Body of pancreas (tissue), 4 donors: ENCODE results near the gene MYL7. TPM values are rescaled to one million over a fixed set of nuclear protein-coding genes. Genes with fewer than 3 reads are reported as not detected.

ENCODE experiments used
- ATAC-seq: fragments of 150-250 bp; one replicate; pipeline ENCODE4 v1.9.1; 2016
- DNase-seq, 4 donors: peaks; one replicate each; pipeline ENCODE4 v3.0.0-alpha.2; 2019
- H3K27ac ChIP-seq, 4 donors: fragments of 200-600 bp; sonication (generic); 1 replicate in 3 of 4; 2 replicates in 1 of 4; pipeline versions ENCODE4 v1.5.1 to v1.6.1; 2016 to 2019; ENCODE audit warnings: mild to moderate bottlenecking in 1 of 4, mixed read lengths in 1 of 4, moderate library complexity in 1 of 4
- H3K27me3 ChIP-seq, 2 donors: fragments of 200-600 bp; sonication (generic); one replicate each; pipeline ENCODE4 v1.6.0; 2016; ENCODE audit warnings: mild to moderate bottlenecking in 1 of 2
- H3K36me3 ChIP-seq, 2 donors: fragments of 200-600 bp; sonication (generic); replicated peaks in 1 of 2; 2 replicates each; pipeline ENCODE4 v1.5.1; 2016; ENCODE audit warnings: low read depth in 2 of 2; ENCODE audit not compliant: insufficient read depth in 1 of 2
- H3K4me1 ChIP-seq: fragments of 200-600 bp; sonication (generic); one replicate; pipeline ENCODE4 v1.6.0; 2016
- H3K4me3 ChIP-seq, 2 donors: fragments of 200-600 bp; sonication (generic); 1 replicate in 1 of 2; 2 replicates in 1 of 2; pipeline ENCODE4 v1.5.1; 2016 to 2019
- H3K9me3 ChIP-seq, 3 donors: fragments of 200-600 bp; sonication (generic); 1 replicate in 2 of 3; 2 replicates in 1 of 3; pipeline ENCODE4 v1.5.1; 2016
- POLR2A ChIP-seq, 3 donors: fragments of 450-650 bp; IDR thresholded peaks; one replicate each; pipeline ENCODE4 v1.6.1; 2016; ENCODE audit warnings: antibody characterized with exemption in 3 of 3, mild to moderate bottlenecking in 2 of 3
- WGBS, 2 donors: methylation state at CpG; one replicate each; pipeline ENCODE4 v1.1.5; 2017; 5-methylcytosine and 5-hydroxymethylcytosine counted together
- intact Hi-C: fragments of 100-400 bp; cut with DNase I; formaldehyde crosslinking; loops from one replicate; pipeline ENCODE4 v1.15.1; 2023
- total RNA-seq, 2 donors: library from RNA; depleted of rRNA; stranded (reverse); fragments of >200 nt; gene quantifications; one replicate each; pipeline ENCODE4 v1.1.0, GENCODE V29; 2016
- TF ChIP-seq, protein P1 (sequence below), 7 experiments: fragments of 450-650 bp in 4 of 7; fragments of 200-600 bp in 3 of 7; sonication (generic) in 3 of 7; IDR thresholded peaks; one replicate each; pipeline ENCODE4 v1.5.1; 2016 to 2019; ENCODE audit warnings: antibody characterized with exemption in 7 of 7

Gene MYL7
- total RNA-seq, 2 donors from 2014 or later, result not detected

- no peaks in the 10 kb centered on the region for H3K36me3 ChIP-seq
- no peaks in the 10 kb centered on the region for H3K27me3 ChIP-seq
- no peak for DNase-seq
- no peak overlapping the region for H3K4me3 ChIP-seq
- ATAC-seq, result peak; percentile 13
- intact Hi-C loops, result no loop called here
- H3K9me3 ChIP-seq, result no peaks in the 10 kb centered on the region
- H3K27ac ChIP-seq, result no peak overlapping the region
- WGBS, 2 donors, result 64 to 75% methylated on average over 30 to 31 of the region's 34 CpGs
- no peak for TF ChIP-seq POLR2A (IDR thresholded peaks at IDR 0.05)
- TF ChIP-seq, protein P1, sequence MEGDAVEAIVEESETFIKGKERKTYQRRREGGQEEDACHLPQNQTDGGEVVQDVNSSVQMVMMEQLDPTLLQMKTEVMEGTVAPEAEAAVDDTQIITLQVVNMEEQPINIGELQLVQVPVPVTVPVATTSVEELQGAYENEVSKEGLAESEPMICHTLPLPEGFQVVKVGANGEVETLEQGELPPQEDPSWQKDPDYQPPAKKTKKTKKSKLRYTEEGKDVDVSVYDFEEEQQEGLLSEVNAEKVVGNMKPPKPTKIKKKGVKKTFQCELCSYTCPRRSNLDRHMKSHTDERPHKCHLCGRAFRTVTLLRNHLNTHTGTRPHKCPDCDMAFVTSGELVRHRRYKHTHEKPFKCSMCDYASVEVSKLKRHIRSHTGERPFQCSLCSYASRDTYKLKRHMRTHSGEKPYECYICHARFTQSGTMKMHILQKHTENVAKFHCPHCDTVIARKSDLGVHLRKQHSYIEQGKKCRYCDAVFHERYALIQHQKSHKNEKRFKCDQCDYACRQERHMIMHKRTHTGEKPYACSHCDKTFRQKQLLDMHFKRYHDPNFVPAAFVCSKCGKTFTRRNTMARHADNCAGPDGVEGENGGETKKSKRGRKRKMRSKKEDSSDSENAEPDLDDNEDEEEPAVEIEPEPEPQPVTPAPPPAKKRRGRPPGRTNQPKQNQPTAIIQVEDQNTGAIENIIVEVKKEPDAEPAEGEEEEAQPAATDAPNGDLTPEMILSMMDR (IDR thresholded peaks at IDR 0.05), result no peak
- peaks cover 21% of the 10 kb centered on the region for H3K4me1 ChIP-seq
Observed at GRCh38 chr7:44112997-44113763, 28.0 kb downstream of the MYL7 start.

GRCh38 chr7:44112231-44112996, 28.7 kb downstream of the MYL7 start:
- Histone ChIP-seq H3K9me3 (no peaks in the 10 kb centered on the region), H3K4me1 (peaks cover 21% of the 10 kb centered on the region), H3K4me3 (no peak overlapping the region), H3K27me3 (no peaks in the 10 kb centered on the region), H3K27ac (no peak overlapping the region), H3K36me3 (no peaks in the 10 kb centered on the region)
- intact Hi-C loops, result no loop called here
- WGBS, 2 donors, result 22 to 38% methylated on average over 10 to 36 of the region's 41 CpGs
- no peak for TF ChIP-seq POLR2A (IDR thresholded peaks at IDR 0.05)
- TF ChIP-seq, protein P1 (IDR thresholded peaks at IDR 0.05), result no peak
- peak; percentile 33 for ATAC-seq
- peak in 3 of 4 donors; percentile 23 to 39 (median 31) for DNase-seq

DNA sequence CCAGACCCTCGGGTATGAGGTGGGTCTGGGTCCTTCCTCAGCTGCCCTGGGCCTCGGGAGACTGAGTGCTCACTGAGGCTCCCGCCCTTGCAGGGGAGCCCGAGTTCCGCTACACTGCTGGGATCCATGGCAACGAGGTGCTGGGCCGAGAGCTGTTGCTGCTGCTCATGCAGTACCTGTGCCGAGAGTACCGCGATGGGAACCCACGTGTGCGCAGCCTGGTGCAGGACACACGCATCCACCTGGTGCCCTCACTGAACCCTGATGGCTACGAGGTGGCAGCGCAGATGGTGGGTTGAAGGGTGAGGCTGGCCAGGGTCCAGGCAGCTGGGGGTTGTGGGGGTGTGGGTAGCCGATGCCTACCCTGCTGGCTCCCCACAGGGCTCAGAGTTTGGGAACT, 29.4 kb downstream of the MYL7 start:
- WGBS, 2 donors, result 82 to 89% methylated on average over 9 to 16 of the region's 16 CpGs
- H3K36me3 ChIP-seq, result no peaks in the 10 kb centered on the region
- H3K4me3 ChIP-seq, result no peak overlapping the region
- no peak for TF ChIP-seq POLR2A (IDR thresholded peaks at IDR 0.05)
- TF ChIP-seq, protein P1 (IDR thresholded peaks at IDR 0.05), result no peak
- H3K9me3 ChIP-seq, result no peaks in the 10 kb centered on the region
- ATAC-seq, result no peak
- DNase-seq, result no peak
- no peak overlapping the region for H3K27ac ChIP-seq
- H3K27me3 ChIP-seq, result no peaks in the 10 kb centered on the region
- peaks cover 21% of the 10 kb centered on the region for H3K4me1 ChIP-seq
- intact Hi-C loops, result no loop called here

GRCh38 chr7:44110719-44111635, 30.2 kb downstream of the MYL7 start:
- H3K9me3 ChIP-seq, result no peaks in the 10 kb centered on the region
- intact Hi-C loops, result no loop called here
- H3K36me3 ChIP-seq, result no peaks in the 10 kb centered on the region
- WGBS, 2 donors, result 72 to 82% methylated on average over 10 to 26 of the region's 27 CpGs
- peaks cover 21% of the 10 kb centered on the region for H3K4me1 ChIP-seq
- no peak overlapping the region for H3K27ac ChIP-seq
- no peak for TF ChIP-seq POLR2A (IDR thresholded peaks at IDR 0.05)
- TF ChIP-seq, protein P1 (IDR thresholded peaks at IDR 0.05), result no peak
- DNase-seq, result no peak
- H3K4me3 ChIP-seq, result no peak overlapping the region
- H3K27me3 ChIP-seq, result no peaks in the 10 kb centered on the region
- ATAC-seq, result no peak
